RWPE2 (cell line): ENCODE results near the gene TBL2.

Experiments used
- ATAC-seq: fragments of 200-7000 bp; cut with Tn5 transposase; 3 replicates; pipeline ENCODE4 v1.9.1; 2021; ENCODE audit warnings: low read depth
- DNase-seq: peaks from one replicate; pipeline ENCODE4 v3.0.0-alpha.2; 2020; ENCODE audit warnings: low spot score
- H3K27ac ChIP-seq: fragments of 450-650 bp; 2 replicates; pipeline ENCODE4 v1.5.1; 2017; ENCODE audit warnings: mild to moderate bottlenecking; ENCODE audit not compliant: poor library complexity, severe bottlenecking
- H3K27me3 ChIP-seq: fragments of 250-450 bp; sonication (Bioruptor Pico); 2 replicates; pipeline ENCODE4 v1.5.1; 2021; ENCODE audit warnings: mild to moderate bottlenecking, moderate library complexity; ENCODE audit not compliant: insufficient read depth, poor library complexity, severe bottlenecking
- H3K36me3 ChIP-seq: fragments of 250-450 bp; sonication (Bioruptor Pico); 2 replicates; pipeline ENCODE4 v1.5.1; 2020; ENCODE audit warnings: low read depth, mild to moderate bottlenecking, moderate library complexity
- H3K4me1 ChIP-seq: fragments of 250-450 bp; sonication (Bioruptor Pico); 2 replicates; pipeline ENCODE4 v1.5.1; 2021; ENCODE audit warnings: mild to moderate bottlenecking, moderate library complexity; ENCODE audit not compliant: insufficient read depth, poor library complexity, severe bottlenecking
- H3K4me3 ChIP-seq: fragments of 250-450 bp; sonication (Bioruptor Pico); 2 replicates; pipeline ENCODE4 v1.5.1; 2021; ENCODE audit warnings: mild to moderate bottlenecking, moderate library complexity; ENCODE audit not compliant: severe bottlenecking
- H3K9me3 ChIP-seq: fragments of 250-450 bp; sonication (Bioruptor Pico); 2 replicates; pipeline ENCODE4 v1.5.1; 2021; ENCODE audit warnings: mild to moderate bottlenecking, moderate library complexity; ENCODE audit not compliant: severe bottlenecking
- TF ChIP-seq, protein P1 (sequence below): fragments of 450-650 bp; IDR thresholded peaks from one replicate; pipeline ENCODE4 v1.5.1; 2017; ENCODE audit warnings: mild to moderate bottlenecking, moderate library complexity; ENCODE audit not compliant: poor library complexity, severe bottlenecking

TBL2 gene

GRCh38 chr7:73573276-73573675 lies 5.1 kb downstream of the TBL2 start:
- Histone ChIP-seq H3K4me1 (no peaks in the 10 kb centered on the region), H3K4me3 (no peak overlapping the region), H3K27ac (no peak overlapping the region), H3K27me3 (no peaks in the 10 kb centered on the region), H3K9me3 (no peaks in the 10 kb centered on the region), H3K36me3 (peaks cover 61% of the 10 kb centered on the region)
- ATAC-seq (no peak), DNase-seq (no peak)
- TF ChIP-seq, protein P1, sequence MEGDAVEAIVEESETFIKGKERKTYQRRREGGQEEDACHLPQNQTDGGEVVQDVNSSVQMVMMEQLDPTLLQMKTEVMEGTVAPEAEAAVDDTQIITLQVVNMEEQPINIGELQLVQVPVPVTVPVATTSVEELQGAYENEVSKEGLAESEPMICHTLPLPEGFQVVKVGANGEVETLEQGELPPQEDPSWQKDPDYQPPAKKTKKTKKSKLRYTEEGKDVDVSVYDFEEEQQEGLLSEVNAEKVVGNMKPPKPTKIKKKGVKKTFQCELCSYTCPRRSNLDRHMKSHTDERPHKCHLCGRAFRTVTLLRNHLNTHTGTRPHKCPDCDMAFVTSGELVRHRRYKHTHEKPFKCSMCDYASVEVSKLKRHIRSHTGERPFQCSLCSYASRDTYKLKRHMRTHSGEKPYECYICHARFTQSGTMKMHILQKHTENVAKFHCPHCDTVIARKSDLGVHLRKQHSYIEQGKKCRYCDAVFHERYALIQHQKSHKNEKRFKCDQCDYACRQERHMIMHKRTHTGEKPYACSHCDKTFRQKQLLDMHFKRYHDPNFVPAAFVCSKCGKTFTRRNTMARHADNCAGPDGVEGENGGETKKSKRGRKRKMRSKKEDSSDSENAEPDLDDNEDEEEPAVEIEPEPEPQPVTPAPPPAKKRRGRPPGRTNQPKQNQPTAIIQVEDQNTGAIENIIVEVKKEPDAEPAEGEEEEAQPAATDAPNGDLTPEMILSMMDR: no peak

DNA sequence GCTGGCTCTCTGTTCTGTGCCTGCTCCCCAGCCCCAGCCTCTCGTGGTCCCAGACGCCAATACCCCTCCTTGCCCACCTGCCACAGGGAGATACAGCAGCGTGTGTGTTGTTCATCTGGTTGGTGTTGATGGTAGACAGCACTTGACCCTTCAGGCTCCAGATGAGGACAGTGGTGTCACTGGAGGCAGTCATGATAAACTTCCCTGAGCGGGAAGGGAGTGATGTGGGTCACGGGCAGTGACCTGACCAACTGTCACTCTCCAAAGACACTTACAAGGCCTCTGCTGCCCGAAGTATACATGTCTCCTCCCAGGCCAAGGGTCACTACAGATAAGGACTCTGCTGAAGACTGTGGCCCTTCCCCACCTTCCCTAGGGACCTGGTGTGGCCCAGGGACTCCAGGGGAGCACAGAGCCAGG lies 5.6 kb downstream of the TBL2 start:
- Histone ChIP-seq H3K9me3 (no peaks in the 10 kb centered on the region), H3K27ac (no peak overlapping the region)

GRCh38 chr7:73570977-73571376 lies 7.4 kb downstream of the TBL2 start:
- no peaks in the 10 kb centered on the region for H3K27me3 ChIP-seq
- no peak overlapping the region for H3K27ac ChIP-seq
- no peaks in the 10 kb centered on the region for H3K4me1 ChIP-seq
- ATAC-seq (no peak), DNase-seq (no peak)
- H3K36me3 ChIP-seq: peaks cover 56% of the 10 kb centered on the region
- no peaks in the 10 kb centered on the region for H3K9me3 ChIP-seq
- no peak overlapping the region for H3K4me3 ChIP-seq
- TF ChIP-seq, protein P1: no peak

More for the DNA sequence above, 5.6 kb downstream of the TBL2 start:
- H3K27me3 ChIP-seq: no peaks in the 10 kb centered on the region
- no peak for ATAC-seq
- no peak for DNase-seq
- H3K36me3 ChIP-seq: peaks cover 61% of the 10 kb centered on the region
- H3K4me3 ChIP-seq: no peak overlapping the region
- TF ChIP-seq, protein P1: no peak
- H3K4me1 ChIP-seq: no peaks in the 10 kb centered on the region

GRCh38 chr7:73570521-73570920 lies 7.9 kb downstream of the TBL2 start:
- no peak for ATAC-seq
- Histone ChIP-seq H3K9me3 (no peaks in the 10 kb centered on the region), H3K36me3 (peaks cover 51% of the 10 kb centered on the region), H3K27ac (no peak overlapping the region), H3K4me1 (no peaks in the 10 kb centered on the region), H3K4me3 (no peak overlapping the region), H3K27me3 (no peaks in the 10 kb centered on the region)
- TF ChIP-seq, protein P1: no peak
- no peak for DNase-seq

- Histone ChIP-seq H3K4me1 (no peaks in the 10 kb centered on the region), H3K9me3 (no peaks in the 10 kb centered on the region), H3K27me3 (no peaks in the 10 kb centered on the region), H3K36me3 (peaks cover 45% of the 10 kb centered on the region), H3K27ac (no peak overlapping the region), H3K4me3 (no peak overlapping the region)
- DNase-seq (no peak), ATAC-seq (no peak)
- TF ChIP-seq, protein P1: no peak
Observed at GRCh38 chr7:73569042-73569608, 9.3 kb downstream of the TBL2 start.
